Fibroblast of lung (primary cell): Measurements from ENCODE around the gene BCLAF3. TPM values are rescaled to one million over a fixed set of nuclear protein-coding genes. Genes with fewer than 3 reads are reported as not detected.

Experiments
- DNase-seq, 2 donors: peaks; one replicate each; pipeline versions ENCODE4 v3.0.0 to v3.0.0-alpha.2; 2010; ENCODE audit warnings: low read depth in 2 of 2
- H2AFZ ChIP-seq: 2 replicates; pipeline ENCODE4 v1.5.1; 2012; ENCODE audit warnings: low read length, control low read depth, inconsistent platforms
- H3K27ac ChIP-seq: 2 replicates; pipeline ENCODE4 v1.5.1; 2011; ENCODE audit warnings: low read length, control low read depth; ENCODE audit not compliant: insufficient read depth
- H3K27me3 ChIP-seq: 2 replicates; pipeline ENCODE4 v1.5.1; 2011; ENCODE audit warnings: mild to moderate bottlenecking, low read length; ENCODE audit not compliant: control insufficient read depth, insufficient read depth
- H3K36me3 ChIP-seq: 2 replicates; pipeline ENCODE4 v1.5.1; 2011; ENCODE audit warnings: low read length; ENCODE audit not compliant: control insufficient read depth, insufficient read depth
- H3K4me1 ChIP-seq: 2 replicates; pipeline ENCODE4 v1.5.1; 2011; ENCODE audit warnings: low read length; ENCODE audit not compliant: control insufficient read depth, insufficient read depth; ENCODE audit errors: extremely low read depth
- H3K4me2 ChIP-seq: 2 replicates; pipeline ENCODE4 v1.5.1; 2011; ENCODE audit warnings: low read length, control low read depth; ENCODE audit not compliant: insufficient read depth; ENCODE audit errors: extremely low read depth
- H3K4me3 ChIP-seq, 4 experiments: fragments of 200-600 bp in 1 of 4; sonication (generic) in 1 of 4; replicated peaks in 1 of 4; 2 replicates each; pipeline ENCODE4 v1.5.1; 2011 to 2016; ENCODE audit warnings: low read length in 4 of 4, low read depth in 3 of 4, mild to moderate bottlenecking in 3 of 4, control low read depth in 2 of 4, inconsistent platforms in 1 of 4, mixed read lengths in 1 of 4; ENCODE audit not compliant: insufficient read depth in 1 of 4; ENCODE audit errors: control extremely low read depth in 1 of 4
- H3K79me2 ChIP-seq: 2 replicates; pipeline ENCODE4 v1.5.1; 2012; ENCODE audit warnings: mild to moderate bottlenecking, low read length, inconsistent platforms; ENCODE audit not compliant: control insufficient read depth, insufficient read depth
- H3K9ac ChIP-seq: 2 replicates; pipeline ENCODE4 v1.5.1; 2011; ENCODE audit warnings: mild to moderate bottlenecking, low read length, control low read depth; ENCODE audit not compliant: insufficient read depth
- H3K9me3 ChIP-seq: 2 replicates; pipeline ENCODE4 v1.5.1; 2012; ENCODE audit warnings: low read depth, low read length; ENCODE audit not compliant: control insufficient read depth, insufficient read depth
- H4K20me1 ChIP-seq: 2 replicates; pipeline ENCODE4 v1.5.1; 2011; ENCODE audit warnings: low read length; ENCODE audit not compliant: control insufficient read depth, insufficient read depth; ENCODE audit errors: extremely low read depth
- CTCF ChIP-seq, 2 donors: IDR thresholded peaks in 1 of 2; conservative IDR thresholded peaks in 1 of 2; 1 replicate in 1 of 2; 2 replicates in 1 of 2; pipeline ENCODE4 v1.5.1; 2011 to 2012; ENCODE audit warnings: low read length in 2 of 2, control low read depth in 1 of 2, inconsistent platforms in 1 of 2, low read depth in 1 of 2, mild to moderate bottlenecking in 1 of 2
- EZH2 ChIP-seq: IDR thresholded peaks from 2 replicates; pipeline ENCODE4 v1.5.1; 2012; ENCODE audit warnings: low read length, control low read depth, mild to moderate bottlenecking; ENCODE audit errors: missing control alignments
- polyA plus RNA-seq, 2 donors: library from polyadenylated mRNA; depleted of rRNA in 1 of 2; stranded (reverse) in 1 of 2; unstranded in 1 of 2; fragments of >200 nt; gene quantifications; 2 replicates each; pipeline ENCODE4 v1.2.1, GENCODE V29; 2011 to 2012; ENCODE audit warnings: missing spikeins in 1 of 2
- total RNA-seq: library from RNA; depleted of rRNA; stranded (reverse); fragments of >200 nt; gene quantifications from 2 replicates; pipeline ENCODE4 v1.2.1, GENCODE V29; 2014

The BCLAF3 gene
- total and polyA plus RNA-seq, 2 donors (not counting 1 experiment from before 2014, with no cell fraction given): 2.9 to 10.7 TPM

GRCh38 chrX:19964017-19964710 lies 26.7 kb downstream of the BCLAF3 start:
- H3K27ac ChIP-seq: no peak overlapping the region
- H3K4me3 ChIP-seq: no peak overlapping the region
- H3K36me3 ChIP-seq: no peaks in the 10 kb centered on the region
- no peaks in the 10 kb centered on the region for H4K20me1 ChIP-seq
- DNase-seq: peak in 1 of 2 donors; percentile 10
- no peaks in the 10 kb centered on the region for H3K4me1 ChIP-seq
- no peaks in the 10 kb centered on the region for H3K27me3 ChIP-seq
- no peak overlapping the region for H3K4me2 ChIP-seq
- no peak overlapping the region for H3K9ac ChIP-seq
- no peaks in the 10 kb centered on the region for H3K79me2 ChIP-seq
- H3K9me3 ChIP-seq: no peaks in the 10 kb centered on the region
- H2AFZ ChIP-seq: no peak overlapping the region
- TF ChIP-seq EZH2: no peak

- Histone ChIP-seq H3K4me1 (no peaks in the 10 kb centered on the region), H2AFZ (no peak overlapping the region)
These were observed 29.9 kb downstream of the BCLAF3 start for GRCh38 chrX:19960913-19961312.

GRCh38 chrX:19958552-19959486 lies 32.0 kb downstream of the BCLAF3 start:
- Histone ChIP-seq H3K79me2 (no peaks in the 10 kb centered on the region), H3K4me2 (no peak overlapping the region), H2AFZ (no peak overlapping the region), H3K4me1 (no peaks in the 10 kb centered on the region), H4K20me1 (no peaks in the 10 kb centered on the region), H3K27ac (no peak overlapping the region), H3K27me3 (no peaks in the 10 kb centered on the region), H3K36me3 (no peaks in the 10 kb centered on the region), H3K4me3 (no peak overlapping the region), H3K9ac (no peak overlapping the region), H3K9me3 (no peaks in the 10 kb centered on the region)
- peak in 1 of 2 donors; percentile 1 for DNase-seq
- TF ChIP-seq CTCF (conservative IDR thresholded peaks at IDR 0.05 in 1 of 2, IDR thresholded peaks at IDR 0.05 in 1 of 2; ENCODE audit: low read depth in 1 of 2, low read length in 2 of 2): no peak
- no peak for TF ChIP-seq EZH2

More at GRCh38 chrX:19960913-19961312, 29.9 kb downstream of the BCLAF3 start:
- H3K4me2 ChIP-seq: no peak overlapping the region
- TF ChIP-seq EZH2 (no peak), CTCF (conservative IDR thresholded peaks at IDR 0.05 in 1 of 2, IDR thresholded peaks at IDR 0.05 in 1 of 2; ENCODE audit: low read depth in 1 of 2, low read length in 2 of 2) (no peak)
- DNase-seq: no peak
- no peaks in the 10 kb centered on the region for H3K36me3 ChIP-seq
- H3K9ac ChIP-seq: no peak overlapping the region
- H3K79me2 ChIP-seq: no peaks in the 10 kb centered on the region
- H3K4me3 ChIP-seq: no peak overlapping the region
- H3K9me3 ChIP-seq: no peaks in the 10 kb centered on the region
- no peak overlapping the region for H3K27ac ChIP-seq
- H3K27me3 ChIP-seq: no peaks in the 10 kb centered on the region
- H4K20me1 ChIP-seq: no peaks in the 10 kb centered on the region
